RPMI8226 (cell line): ENCODE data around the gene TSHZ1.
"Not testable (repeated sequence)": the region's sequence is repeated elsewhere in the genome, so short reads cannot be mapped to it uniquely, and the experiment has no call there.

Source experiments
- DNase-seq: peaks from one replicate; pipeline ENCODE4 v3.0.0-alpha.2; 2015

Gene TSHZ1

DNA sequence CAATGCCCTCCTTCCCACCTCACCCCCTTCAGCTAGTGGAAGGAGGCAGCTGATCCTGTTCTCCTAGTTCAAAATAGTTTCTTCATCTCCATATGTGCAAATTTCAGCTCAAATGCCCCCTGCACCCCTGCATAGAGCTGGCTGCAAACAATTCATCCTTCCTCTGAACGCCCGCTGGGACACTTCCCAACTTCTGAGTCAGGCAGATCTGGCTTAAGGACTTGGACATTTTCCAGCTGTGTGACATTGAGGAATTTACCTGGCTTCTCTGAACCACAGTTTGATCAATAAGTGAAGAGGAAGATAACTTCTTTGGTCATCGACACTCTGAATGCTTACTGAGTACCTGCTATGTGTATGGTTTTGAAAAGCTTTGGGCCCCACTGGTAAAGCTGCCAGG is 25.1 kb upstream of the TSHZ1 start:
- no peak for DNase-seq

DNA sequence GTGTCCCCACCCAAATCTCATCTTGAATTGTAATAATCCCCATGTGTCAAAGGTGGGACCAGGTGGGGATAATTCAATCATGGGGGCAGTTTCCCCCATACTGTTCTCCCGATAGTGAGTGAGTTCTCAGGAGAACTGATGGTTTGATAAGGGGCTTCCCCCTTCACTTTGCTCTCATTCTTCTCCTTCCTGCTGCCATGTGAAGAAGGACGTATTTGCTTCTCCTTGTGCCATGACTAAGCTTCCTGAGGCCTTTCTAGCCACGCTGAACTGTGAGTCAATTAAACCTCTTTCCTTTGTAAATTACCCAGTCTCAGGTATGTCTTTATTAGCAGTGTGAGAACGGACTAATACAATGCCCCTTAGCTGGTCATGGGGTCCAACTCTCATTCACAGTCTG is 22.9 kb upstream of the TSHZ1 start:
- not testable (repeated sequence) for DNase-seq

DNA sequence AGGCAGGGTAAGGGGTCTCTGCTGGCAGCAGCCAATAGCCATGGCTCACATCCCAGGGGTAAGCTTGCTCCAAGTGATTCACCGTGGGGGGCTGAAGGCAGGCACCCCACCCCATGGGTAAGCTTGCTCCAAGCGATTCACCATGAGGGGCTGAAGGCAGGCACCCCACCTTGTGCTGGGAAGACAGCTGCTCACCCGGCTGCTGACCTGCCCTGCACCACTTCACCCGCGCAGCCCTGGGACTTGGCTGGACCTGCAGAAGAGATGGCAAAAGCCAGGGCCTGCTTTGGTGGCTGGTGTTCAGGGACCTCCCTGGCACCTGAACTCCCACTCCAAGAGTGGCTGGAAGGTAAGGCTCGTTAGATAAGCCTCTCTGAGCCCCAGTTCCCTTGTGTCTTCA is 20.9 kb upstream of the TSHZ1 start:
- DNase-seq = no peak

DNA sequence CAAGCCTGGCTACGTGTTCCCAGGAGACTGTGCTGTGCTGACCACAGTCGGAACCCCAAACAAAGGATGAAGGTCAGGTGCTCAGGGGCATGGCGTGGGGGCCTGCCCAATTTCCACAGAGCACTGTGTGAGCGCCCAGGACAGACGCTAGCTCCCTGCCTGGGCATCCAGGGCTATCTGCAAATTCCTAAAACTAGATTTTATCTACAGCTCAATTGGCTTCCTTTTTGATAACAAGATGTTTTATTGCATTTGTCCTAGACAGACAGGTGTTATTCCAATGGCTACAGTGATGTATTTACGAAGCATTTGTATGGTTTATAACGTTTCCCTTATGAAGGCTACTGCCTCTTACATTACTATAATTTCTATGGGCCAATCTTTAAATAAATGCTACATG is 17.7 kb upstream of the TSHZ1 start:
- no peak for DNase-seq

DNA sequence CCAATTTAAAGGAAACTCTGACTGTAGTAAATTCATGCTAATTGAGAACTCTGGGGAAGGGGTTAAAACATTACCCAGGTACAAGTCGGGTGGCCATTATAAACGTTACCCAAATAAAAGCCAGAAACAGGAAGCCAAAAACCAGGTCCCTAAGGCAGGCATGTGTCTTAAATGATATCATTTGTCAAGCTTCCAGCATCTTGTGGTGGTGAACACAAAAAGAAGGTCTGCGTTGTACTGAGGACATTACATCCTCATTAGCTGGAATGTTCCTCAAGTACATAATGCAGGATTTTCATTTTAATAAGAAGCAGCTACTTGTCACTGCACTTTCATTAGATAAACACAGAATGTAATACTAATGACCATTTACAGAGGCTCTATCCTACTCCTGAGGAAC is 12.6 kb upstream of the TSHZ1 start:
- no peak for DNase-seq

DNA sequence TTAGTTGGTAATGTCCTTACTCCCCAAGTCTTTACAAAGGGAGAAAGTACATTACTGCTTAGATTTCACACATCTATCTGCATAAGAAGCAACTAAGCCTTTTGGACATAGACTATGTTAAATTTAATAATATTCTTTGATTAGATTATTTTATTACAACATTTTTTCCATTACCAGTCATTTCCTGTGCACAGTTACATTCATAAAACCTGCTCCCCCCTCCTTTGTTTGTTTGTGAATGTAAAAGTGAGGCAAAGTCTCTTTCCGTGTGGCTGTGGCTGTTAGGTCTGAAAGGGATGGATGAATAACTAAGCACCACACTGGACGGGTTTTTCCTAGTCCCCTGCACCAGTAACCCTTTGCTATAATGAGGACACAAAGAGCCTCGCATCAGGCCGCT is 11.3 kb upstream of the TSHZ1 start:
- DNase-seq = no peak

DNA sequence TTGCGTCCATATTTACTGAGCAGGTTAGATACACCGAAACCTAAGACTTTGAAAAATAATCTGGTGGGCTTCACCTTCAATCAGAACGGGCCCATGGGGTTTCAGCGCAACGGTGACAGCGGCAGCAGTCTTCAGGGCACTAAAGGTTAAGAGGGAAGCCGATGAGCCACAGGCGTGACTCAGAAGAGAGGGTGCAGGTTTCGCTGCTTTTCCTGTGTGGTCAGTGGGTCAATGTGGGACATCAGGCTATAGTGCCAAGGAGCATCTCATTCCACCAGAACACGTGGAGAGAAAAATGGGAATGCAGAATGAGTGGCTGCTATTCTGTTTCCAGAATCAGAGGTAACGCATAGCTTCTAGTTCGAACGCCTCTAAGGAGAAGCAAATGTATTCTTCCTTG is 10.5 kb upstream of the TSHZ1 start:
- no peak for DNase-seq

DNA sequence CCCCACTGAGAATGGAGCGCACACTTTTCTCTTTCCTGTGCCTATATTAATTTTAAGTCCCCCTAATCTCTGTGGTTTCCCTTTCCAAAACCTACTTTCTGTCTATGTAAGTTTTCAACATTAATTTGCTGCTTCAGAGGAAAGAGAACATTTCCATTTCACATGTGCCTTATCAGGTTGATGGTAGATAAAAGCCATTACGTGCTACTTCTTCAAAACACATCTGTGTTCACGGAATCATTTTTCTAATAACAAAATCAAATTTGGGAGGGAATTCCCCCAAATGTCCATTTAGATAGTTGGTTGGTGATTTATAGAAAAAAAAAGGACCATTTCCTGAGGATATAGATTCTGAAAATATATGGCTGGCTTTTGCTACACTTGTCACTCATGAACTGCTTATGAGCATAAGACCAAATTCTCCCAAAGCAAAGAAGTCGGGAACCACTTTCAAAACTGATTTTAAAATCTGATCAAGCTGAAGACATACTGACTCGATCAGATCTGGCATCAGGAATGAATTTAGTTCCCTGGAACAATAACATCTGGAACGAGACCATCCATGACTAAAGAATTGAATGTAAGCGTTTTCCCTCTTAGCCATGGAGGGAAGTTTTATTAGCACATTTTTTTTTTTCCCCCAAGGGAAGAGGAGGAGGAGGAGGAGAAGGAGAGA is 9.9 kb upstream of the TSHZ1 start:
- no peak for DNase-seq

DNA sequence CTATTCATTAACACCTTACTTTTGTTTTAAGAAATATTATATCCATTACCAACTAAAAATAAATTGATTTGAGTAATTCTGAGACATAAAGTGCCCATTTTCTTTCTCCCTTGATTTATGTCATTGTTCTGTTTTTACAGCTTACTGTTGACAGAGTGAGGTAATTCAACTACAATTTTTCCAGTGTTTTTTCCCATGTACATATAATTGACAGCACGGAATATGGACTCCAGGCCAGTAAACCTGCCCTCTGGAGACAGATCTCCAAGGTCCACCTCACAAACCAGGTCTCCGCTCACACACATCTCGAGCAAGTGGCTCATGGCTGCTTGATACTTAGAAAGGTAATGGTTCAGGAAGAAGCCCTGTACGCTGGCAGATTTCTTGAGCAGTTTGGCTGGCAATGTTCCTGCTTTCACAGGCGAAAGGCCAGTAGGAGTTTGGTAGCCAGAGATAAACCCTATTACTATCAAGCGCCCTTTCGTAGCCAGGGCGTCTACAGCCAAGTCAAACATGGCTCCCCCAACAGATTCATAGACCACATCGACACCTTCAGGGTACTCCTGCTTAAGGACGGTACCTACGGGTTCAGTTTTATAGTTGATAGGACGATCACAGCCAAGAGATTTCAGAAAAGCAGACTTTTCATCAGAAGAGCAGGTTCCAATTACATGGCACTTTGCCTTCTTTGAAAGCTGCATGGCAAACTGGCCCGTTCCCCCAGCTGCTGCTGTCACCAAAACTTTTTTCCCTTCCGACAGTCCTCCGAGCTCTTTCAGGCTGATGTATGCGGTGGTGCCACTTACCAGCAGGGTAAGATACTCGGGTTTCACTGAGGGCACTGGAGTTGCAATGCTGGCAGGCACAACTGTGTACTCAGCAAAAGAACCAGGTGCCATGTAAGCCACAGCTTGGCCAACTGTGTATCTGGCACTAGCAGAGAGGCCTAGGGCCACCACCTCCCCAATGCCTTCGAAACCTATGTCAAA is 9.0 kb upstream of the TSHZ1 start:
- no peak for DNase-seq

DNA sequence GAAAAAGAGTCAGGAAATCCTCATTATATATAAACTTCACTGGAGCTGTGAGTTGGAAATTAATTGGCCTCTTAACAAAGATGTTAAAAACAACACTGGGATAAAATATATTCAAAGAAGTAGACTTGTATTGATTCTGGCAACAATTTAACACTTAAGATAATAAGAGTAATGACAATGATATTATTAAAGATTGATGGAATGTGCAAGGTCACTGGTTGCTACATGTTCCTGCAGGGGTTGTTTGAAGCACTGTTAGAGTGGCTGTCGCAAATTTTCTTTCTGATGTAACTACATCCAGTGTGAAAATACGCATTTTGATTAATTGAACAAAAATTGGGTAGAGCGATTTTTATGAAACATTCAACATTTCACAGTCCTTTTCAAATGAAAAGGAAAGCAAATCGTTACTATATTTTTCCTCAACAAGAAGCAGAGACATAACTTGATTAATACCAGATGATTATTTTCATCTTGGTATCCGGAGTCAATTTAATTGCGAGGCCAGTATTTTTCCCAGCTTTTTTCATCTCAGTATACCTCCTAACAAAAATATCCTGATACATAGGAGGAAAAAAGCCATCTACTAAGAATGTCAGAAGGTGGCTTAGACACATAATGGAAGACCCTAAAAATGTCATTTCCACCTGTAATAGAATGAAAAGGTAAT is 7.8 kb upstream of the TSHZ1 start:
- no peak for DNase-seq

DNA sequence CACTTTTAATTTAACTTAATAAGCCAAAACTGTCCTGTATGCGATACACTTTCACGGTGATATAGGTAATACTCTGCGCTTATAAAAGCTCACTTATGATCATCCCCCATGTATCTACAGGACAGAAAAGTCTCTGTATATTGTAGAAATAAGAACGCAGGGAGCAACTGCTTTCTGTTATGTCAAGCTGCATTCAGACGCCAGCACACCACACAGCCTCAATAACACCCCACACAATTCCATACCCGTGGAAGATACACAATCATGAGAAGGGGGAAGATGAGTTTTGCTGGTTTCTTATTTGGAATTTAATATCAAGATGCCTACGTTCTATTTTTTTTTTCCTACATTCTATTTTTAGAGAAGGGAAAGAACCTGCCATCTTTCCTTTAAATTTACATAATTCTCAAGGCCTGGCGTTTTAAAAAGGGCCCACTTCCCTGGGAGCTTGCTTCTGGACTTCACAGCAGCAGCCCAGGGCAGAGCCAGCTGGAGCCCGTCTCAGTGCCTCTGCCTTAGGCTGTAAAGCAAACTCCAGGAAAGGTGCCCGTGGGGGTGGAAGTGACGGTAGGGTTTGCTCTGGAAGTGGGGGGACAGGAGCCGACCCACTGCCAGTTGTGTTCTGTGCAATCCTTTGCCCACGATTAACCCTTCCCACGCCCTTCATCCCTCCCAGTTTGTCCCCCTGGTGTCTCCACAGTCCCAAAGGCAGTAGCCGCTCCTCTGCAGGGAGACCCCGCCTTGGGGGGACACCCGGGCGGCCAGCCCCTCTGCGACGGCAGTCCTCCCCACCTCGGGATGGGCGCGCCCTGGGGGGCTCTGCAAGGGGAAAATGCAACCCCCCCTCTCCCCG is 7.0 kb upstream of the TSHZ1 start:
- DNase-seq = no peak

DNA sequence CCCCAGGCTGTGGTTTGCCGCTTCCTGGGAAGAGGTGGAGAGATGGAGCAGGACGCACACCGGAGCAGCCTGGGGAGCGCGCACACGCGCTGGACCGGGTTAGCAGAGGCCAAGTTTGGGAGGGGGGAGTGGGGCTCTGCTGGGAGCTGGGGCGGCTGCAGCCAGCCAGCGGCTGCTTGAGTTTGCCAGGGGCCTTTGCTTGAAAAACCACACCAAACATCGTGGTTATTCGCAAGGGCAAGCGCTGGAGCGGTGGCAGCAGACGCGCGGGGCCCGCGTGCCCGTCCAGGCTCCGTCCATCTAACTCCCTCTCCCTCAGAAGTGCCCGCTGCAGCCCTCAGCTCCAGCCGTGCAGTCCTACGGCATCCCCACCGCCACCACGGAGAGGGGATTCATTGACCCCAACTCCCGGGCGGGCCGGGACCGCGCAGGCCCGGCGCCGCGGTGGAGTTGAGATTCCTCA is 6.3 kb upstream of the TSHZ1 start:
- no peak for DNase-seq

DNA sequence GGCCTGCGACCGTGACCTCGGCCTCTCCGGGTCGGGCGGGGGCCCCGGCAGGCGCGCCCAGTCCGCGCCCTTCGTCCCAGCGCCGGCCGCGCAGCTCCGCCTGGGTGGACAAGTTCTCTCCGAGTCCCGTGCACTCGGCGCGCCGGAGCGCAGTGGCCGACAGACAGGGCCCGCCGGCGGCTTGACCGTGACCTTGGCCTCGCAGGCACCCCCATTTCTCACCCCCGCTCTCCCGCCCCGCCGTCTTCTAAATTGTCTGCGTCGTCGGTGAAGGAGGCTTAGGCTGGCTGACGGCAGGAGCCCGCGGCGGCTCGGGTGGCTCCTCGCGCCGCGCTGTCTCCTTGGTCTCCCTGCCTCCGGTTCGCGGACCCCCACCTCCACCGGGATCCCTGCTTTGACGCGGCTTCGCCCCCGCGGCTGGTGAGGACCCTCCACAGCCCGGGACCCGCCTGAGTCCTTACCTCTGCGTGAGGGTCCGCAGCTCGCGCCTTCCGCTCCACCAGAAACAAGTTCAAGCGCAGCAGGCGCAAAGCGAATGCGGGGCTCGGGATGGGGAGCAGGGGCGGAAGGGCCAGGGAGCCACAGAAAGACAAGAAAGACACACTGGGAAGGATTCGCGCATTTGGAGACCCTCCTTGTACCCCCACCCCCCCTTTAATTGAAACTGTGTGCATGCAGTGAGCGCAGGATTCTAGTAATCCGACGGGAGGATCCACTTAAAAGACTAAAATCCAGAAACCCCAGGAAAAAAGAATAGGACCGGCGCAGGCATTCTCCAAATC is 5.7 kb upstream of the TSHZ1 start:
- no peak for DNase-seq

DNA sequence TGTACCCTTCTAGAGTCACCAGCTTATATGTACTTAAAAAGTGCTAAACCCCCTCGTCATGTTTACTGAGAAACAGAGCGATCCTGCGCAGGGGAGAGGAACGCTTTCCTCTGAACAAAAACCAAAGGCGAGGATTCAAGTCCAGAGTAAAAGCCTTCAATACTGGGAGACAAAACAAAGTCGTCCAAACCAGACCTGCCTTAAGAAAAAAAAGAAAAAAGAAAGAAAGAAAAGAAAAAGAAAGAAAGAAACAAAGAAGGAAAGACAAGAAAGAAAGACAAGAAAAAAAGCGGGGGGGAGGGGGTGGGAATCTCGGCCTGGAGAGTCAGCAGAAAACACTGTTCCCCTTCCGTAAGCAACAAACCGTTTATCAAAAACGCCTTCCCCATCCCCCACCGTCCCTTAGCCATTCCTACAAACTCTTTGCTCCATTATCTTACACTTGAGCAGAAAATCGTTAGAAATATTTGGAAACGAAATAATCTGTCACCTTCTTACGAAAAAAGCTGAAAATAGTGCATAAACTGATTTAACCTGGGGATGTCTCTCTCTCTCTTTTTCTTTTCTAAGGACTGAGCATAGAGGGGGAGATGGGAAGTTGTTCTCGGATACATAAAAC is 5.0 kb upstream of the TSHZ1 start:
- DNase-seq = no peak

DNA sequence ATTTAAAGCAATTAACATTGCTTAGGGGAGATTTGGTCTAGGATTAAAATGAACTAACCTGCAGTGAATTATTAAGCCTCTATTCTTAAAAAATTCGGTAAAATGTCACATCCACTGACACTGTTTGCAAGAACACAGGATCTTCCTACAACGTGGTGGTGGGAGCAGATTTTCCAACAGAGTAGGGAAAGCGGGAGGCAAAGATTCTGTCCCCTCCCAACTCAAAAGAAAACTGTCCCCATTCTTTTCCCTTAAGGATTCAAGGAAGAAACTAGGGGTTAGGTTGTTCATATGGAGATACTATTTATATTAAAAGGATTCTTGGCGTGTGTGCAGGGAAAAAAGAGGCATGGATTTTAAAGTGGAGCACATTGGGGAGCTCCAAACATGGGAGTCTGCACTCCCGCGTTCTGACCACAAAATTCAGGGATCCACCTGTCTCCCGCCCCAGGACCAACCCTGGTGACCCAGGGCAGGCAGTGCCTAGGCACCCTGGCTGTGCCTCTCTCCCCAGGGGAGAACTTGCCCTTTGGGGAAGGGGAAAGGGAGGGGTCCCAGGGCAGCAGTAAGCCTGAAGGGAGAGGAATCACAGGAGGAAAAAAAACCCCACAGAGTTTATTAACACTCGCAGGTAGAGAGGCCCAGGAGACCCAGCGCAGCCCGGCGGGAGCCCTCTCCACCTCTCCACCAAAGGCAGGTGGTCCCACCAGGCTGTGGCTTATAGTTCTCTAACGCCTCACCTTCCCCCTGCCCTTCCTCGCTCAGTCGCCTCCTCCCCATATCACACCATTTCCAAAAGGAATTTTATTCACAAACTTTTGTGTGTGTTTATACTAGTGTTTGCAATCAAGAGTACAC is 3.9 kb upstream of the TSHZ1 start:
- DNase-seq = no peak

DNA sequence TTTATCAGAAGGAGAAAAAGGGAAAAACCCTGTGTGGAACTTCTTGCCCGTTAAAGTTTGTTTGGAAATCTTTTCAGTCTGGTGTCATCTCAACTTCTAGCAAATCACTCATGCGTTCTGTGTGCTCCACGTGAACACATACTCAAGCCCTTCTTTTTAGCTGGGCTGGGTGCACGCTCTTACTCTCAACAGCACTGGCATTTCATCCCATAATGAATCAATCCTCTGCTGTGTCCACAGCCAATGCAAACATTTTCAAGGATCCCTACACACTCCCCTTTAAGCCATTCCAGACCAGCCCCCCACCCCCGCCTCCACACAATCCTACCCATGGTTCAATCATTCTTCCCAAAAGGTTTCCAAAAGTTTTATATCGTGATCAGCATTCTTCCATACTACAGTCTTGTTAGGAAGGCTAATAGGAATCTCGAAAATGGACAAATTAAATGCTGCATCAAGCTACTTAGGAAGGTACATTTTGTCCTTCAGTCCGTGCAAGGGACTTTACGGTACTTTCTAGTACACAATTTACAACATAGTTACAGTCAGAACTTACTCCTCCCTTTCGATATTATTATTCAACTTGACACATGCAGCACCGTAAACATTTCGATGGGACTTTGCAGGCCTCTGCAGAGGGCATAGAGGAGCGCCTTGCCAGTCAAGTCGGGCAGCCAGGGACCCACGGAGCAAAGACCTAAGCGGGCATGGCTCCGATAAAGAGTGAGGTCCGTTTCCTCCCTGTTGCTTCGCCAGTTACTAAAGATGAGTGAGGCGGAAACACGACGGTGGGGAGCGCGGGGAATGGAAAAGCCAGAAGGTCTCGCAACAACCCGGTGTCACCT is 3.1 kb upstream of the TSHZ1 start:
- DNase-seq = peak; percentile 54

DNA sequence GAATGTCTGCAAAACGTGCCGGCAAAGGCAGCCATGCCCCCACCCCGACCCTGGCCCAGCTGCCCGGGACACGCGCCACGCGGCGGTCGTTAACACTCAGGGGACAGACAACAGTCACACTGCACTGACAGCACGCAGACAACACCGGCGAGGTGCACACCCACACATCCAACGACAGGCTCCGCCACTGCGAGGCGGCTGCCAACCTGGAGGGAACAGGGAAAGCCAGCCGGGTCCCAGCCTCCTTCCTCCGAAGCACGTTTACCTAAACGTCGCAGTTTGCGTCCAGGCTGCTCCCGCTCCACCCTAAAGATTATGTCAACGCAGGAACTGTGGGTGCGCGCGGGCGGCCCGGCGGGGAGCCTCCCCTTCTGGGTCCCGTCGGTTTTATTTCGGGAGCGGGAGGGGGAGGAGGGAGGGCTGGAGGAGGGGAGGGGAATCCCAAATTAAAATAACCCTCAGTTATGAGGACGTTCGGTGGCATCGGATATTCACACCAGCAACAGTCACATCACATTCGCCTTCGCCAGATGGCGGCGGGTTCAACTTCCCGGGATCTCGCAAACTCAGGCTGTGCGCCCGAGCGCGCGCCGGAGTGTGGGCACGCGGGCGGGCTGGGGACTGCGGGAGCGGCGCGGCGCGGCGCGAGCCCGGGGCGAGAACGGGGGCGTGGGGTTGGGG is 2.3 kb upstream of the TSHZ1 start:
- peak; percentile 75 for DNase-seq

DNA sequence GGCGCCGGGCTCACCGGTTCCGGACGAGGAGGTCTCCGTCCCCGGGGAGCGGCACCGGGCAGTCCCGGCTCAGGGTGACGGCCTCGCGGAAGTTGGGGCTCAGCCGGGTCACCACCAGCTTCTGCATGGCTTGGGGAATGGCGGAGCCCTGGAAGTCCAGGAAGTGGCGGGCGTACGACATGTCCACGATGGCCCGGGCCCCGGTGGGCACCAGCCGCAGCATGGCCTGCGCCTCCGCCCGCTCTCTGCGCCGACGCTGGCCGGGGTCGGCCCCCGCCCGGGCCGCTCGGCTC is 1.8 kb upstream of the TSHZ1 start:
- no peak for DNase-seq
